ENCODE results near the gene FUT2. TPM values are rescaled to one million over a fixed set of nuclear protein-coding genes. Genes with fewer than 3 reads are reported as not detected.

FUT2 gene
- total and polyA plus RNA-seq, 10 of the 15 experiments (the other 5 are each of a cell fraction or from before 2014, with no cell fraction given) = 0.02 to 0.13 (median 0.07) TPM; not detected in 7

DNA sequence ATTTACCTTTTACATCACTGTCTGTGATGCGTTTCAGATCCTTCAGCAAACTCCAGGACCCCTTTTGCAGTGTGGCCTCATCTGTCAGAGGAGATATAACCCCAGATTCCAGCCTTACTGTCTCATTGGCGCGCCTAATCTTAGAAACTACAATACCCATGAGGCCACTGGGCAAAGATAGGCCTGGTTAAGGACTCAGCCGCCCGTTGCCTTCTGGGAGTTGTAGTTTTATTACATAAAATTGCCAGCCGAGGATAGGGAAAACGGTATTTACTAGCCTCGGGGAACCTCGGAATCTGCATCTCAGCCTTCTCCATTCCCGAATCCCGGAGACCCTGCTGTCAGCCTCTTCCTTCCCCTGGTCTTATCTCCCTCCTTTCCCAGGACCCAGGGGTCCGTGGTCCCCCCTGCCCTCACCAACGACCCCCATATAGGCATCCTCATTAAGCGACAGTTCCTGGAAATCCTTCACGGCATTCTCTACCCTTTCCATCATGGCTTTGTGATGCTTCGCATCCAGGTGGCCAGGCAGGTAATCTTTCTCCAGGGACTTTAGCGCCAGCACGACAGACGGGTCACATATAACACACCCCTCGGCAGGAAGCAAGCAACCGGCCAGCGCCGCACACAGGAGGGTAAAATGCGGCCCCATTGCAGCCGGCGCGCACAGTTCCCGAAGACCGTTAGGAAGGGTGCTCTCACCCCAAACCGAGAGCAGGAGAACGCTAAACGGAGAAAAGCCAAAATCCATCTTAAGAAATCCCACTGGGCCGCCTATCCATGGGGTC lies 49.6 kb downstream of the FUT2 start:
- ChIA-PET CTCF (interaction anchor here (0.7 kb wide), 1 partner anchor 50 kb away, joined by 3 read pairs; no protein-coding TSS in a partner anchor), RAD21 (ENCODE audit: unreplicated experiment) (no interaction called here)
- no TSS peak for BruUV-seq (replicated peaks)

More for the DNA sequence above, 49.6 kb downstream of the FUT2 start:
- no peaks in the 10 kb centered on the region for H4K20me1 ChIP-seq (ENCODE audit: control insufficient read depth, insufficient read depth)
- no peak overlapping the region for H3K4me2 ChIP-seq (ENCODE audit: control insufficient read depth, insufficient read depth)
- no peaks in the 10 kb centered on the region for H3K79me2 ChIP-seq (ENCODE audit: control insufficient read depth, insufficient read depth, low read length)
- POLR2A ChIA-PET = no interaction called here
- peaks cover 0 to 2% of the 10 kb centered on the region in 2 experiments; a peak in 3 of 4 replicates for H3K27me3 ChIP-seq (replicated peaks in 1 of 2; ENCODE audit: control insufficient read depth in 2 of 2, insufficient read depth in 2 of 2, low read length in 1 of 2)
- H3K36me3 ChIP-seq (ENCODE audit: control insufficient read depth in 2 of 2, insufficient read depth in 2 of 2, low read length in 1 of 2) = no peaks in the 10 kb centered on the region
- in situ Hi-C loops (cut with MboI) = no loop called here
- intact Hi-C loops (cut with micrococcal nuclease; ENCODE audit: unreplicated experiment) = no loop called here
- H3K4me3 ChIP-seq = no peak overlapping the region
- ATAC-seq = peak; percentile 83
- SMC1A ChIA-PET (ENCODE audit: uncharacterized antibody, unreplicated experiment) = interaction anchor here (0.7 to 1.4 kb wide), 2 partner anchors 22 to 25 kb away, joined by 3 to 4 read pairs; no protein-coding TSS in a partner anchor
- H3K9me3 ChIP-seq (replicated peaks; ENCODE audit: control insufficient read depth, insufficient read depth, low read length) = peaks cover 2% of the 10 kb centered on the region; the same call in 1 of the 3 replicates
- H3K4me1 ChIP-seq (ENCODE audit: control insufficient read depth, insufficient read depth, low read length) = no peaks in the 10 kb centered on the region
- peak; percentile 31 for FAIRE-seq
- no peak for DNase-seq (ENCODE audit: low read depth, low spot score)
- no peak overlapping the region for H3K27ac ChIP-seq (ENCODE audit: control insufficient read depth, insufficient read depth)
- H3K9ac ChIP-seq (ENCODE audit: control insufficient read depth, insufficient read depth, low read length) = no peak overlapping the region
- WGBS (ENCODE audit: insufficient coverage, insufficient replicate concordance, low lambda C conversion rate, missing lambda C conversion rate) = 53% methylated on average over 33 of the region's 33 CpGs
- TF ChIP-seq HCFC1 (IDR thresholded peaks at IDR 0.05; ENCODE audit: low read length) (peak; percentile 96), SPI1 (IDR thresholded peaks at IDR 0.05; ENCODE audit: borderline replicate concordance, insufficient read depth, low read depth, low read length) (no peak), SUZ12 (IDR thresholded peaks at IDR 0.05; ENCODE audit: unreplicated experiment) (peak; percentile 52), CREM (IDR thresholded peaks at IDR 0.05; ENCODE audit: low read depth) (peak; percentile 69; the same call in 1 of the 2 replicates), IKZF1 (conservative IDR thresholded peaks at IDR 0.05) (peak; percentile 75), YY1 (IDR thresholded peaks at IDR 0.05; ENCODE audit: low read depth, low read length) (0 out of 2 replicates have a peak, but pooled peaks have one; percentile 48), ZNF274 (IDR thresholded peaks at IDR 0.05; ENCODE audit: insufficient read depth, insufficient read length) (no peak), SIX5 (IDR thresholded peaks at IDR 0.05; ENCODE audit: low read depth, low read length, severe bottlenecking) (peak; percentile 99), RB1 (IDR thresholded peaks at IDR 0.05; ENCODE audit: borderline replicate concordance) (no peak), ATF3 (IDR thresholded peaks at IDR 0.05; ENCODE audit: borderline replicate concordance, extremely low read depth, low read depth, low read length) (peak; percentile 53; the same call in 1 of the 2 replicates), GABPA (IDR thresholded peaks at IDR 0.05; ENCODE audit: low read depth) (0 out of 2 replicates have a peak, but pooled peaks have one; percentile 20), NR2C1 (IDR thresholded peaks at IDR 0.05) (peak; percentile 46), CREB1 (IDR thresholded peaks at IDR 0.05; ENCODE audit: low read depth) (peak; percentile 63), TARDBP (IDR thresholded peaks at IDR 0.05; ENCODE audit: borderline replicate concordance) (peak; percentile 92)
- no peak overlapping the region for H2AFZ ChIP-seq (ENCODE audit: control insufficient read depth, low read depth, low read length)

All from GM12878 (cell line).